Left ventricle myocardium inferior (tissue), 1 donor: Measurements from ENCODE around the gene PLTP. TPM values are rescaled to one million over a fixed set of nuclear protein-coding genes. Genes with fewer than 3 reads are reported as not detected.
"Not testable (repeated sequence)": the region's sequence is repeated elsewhere in the genome, so short reads cannot be mapped to it uniquely, and the experiment has no call there.

ENCODE experiments used
- DNase-seq: peaks from one replicate; pipeline ENCODE4 v3.0.0-alpha.2; 2020
- H3K27ac ChIP-seq: fragments of 200-600 bp; replicated peaks from 2 replicates; pipeline ENCODE4 v1.8.0; 2021
- H3K27me3 ChIP-seq: fragments of 200-600 bp; 2 replicates; pipeline ENCODE4 v1.8.0; 2021; ENCODE audit warnings: low read depth
- H3K36me3 ChIP-seq: fragments of 200-600 bp; 2 replicates; pipeline ENCODE4 v1.8.0; 2021
- H3K4me1 ChIP-seq: fragments of 200-600 bp; 2 replicates; pipeline ENCODE4 v1.8.0; 2021
- H3K4me3 ChIP-seq: fragments of 200-600 bp; 2 replicates; pipeline ENCODE4 v1.8.0; 2021; ENCODE audit warnings: mild to moderate bottlenecking, moderate library complexity
- H3K9me3 ChIP-seq: fragments of 200-600 bp; replicated peaks from 2 replicates; pipeline ENCODE4 v1.8.0; 2021
- CTCF ChIP-seq: fragments of 200-600 bp; IDR thresholded peaks from 2 replicates; pipeline ENCODE4 v1.8.0; 2021; ENCODE audit warnings: antibody characterized with exemption, mild to moderate bottlenecking, borderline replicate concordance
- intact Hi-C: fragments of 100-400 bp; cut with micrococcal nuclease; formaldehyde crosslinking; loops from one replicate; pipeline ENCODE4 v1.11.0; 2022
- total RNA-seq: library from RNA; stranded (reverse); fragmentation: NEBNext Ultra II Directional; extraction: Animal tissue kit (Norgen Biotek cat#: 25700); gene quantifications from one replicate; pipeline ENCODE4 v1.2.1, GENCODE V29; 2021
- donor health status: DM: no; HTN: yes; CAD: no; lungs with severe emphysema.

Gene PLTP
- total RNA-seq, 1 donor from 2014 or later: 84.1 TPM

GRCh38 chr20:45934046-45934585, 22.2 kb upstream of the PLTP start:
- H3K4me1 ChIP-seq: peaks cover 41% of the 10 kb centered on the region
- H3K27ac ChIP-seq: peak overlapping the region; percentile 100
- no peaks in the 10 kb centered on the region for H3K9me3 ChIP-seq
- peak; percentile 70 for DNase-seq
- intact Hi-C loops: loop anchor here (5.0 kb wide), 1 partner anchor 42 kb away; the partner anchor contains the start of genes CTSA and NEURL2
- H3K4me3 ChIP-seq: peak overlapping the region; percentile 100
- TF ChIP-seq CTCF: no peak
- H3K36me3 ChIP-seq: peaks cover 22% of the 10 kb centered on the region
- H3K27me3 ChIP-seq: no peaks in the 10 kb centered on the region

- peaks cover 15% of the 10 kb centered on the region for H3K36me3 ChIP-seq
- H3K27ac ChIP-seq: peak overlapping the region; percentile 100
- H3K4me3 ChIP-seq: peak overlapping the region; percentile 100
- no peaks in the 10 kb centered on the region for H3K9me3 ChIP-seq
- no peaks in the 10 kb centered on the region for H3K27me3 ChIP-seq
- peak; percentile 59 for TF ChIP-seq CTCF
- peaks cover 41% of the 10 kb centered on the region for H3K4me1 ChIP-seq
- intact Hi-C loops: loop anchor here (5.0 kb wide), 1 partner anchor 41 kb away; the partner anchor contains the start of genes CTSA and NEURL2
- peak; percentile 73 for DNase-seq
Measured at GRCh38 chr20:45933266-45934045, 21.5 kb upstream of the PLTP start.

DNA sequence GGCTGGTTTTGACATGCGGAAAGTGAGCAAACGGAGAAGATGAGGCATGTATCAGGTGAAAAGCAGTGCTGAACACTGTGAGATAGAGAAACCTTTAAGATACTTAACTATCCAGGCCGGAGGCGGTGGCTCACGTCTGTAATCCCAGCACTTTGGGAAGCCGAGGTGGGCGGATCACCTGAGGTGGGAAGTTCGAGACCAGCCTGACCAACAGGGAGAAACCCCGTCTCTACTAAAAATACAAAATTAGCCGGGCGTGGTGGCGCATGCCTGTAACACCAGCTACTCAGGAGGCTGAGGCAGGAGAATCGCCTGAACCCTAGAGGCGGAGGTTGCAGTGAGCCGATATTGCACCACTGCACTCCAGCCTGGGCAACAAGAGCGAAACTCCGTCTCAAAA, 19.7 kb upstream of the PLTP start:
- intact Hi-C loops: loop anchor here (5.0 kb wide), 1 partner anchor 39 kb away; the partner anchor contains the start of genes CTSA and NEURL2
- H3K36me3 ChIP-seq, DNase-seq, H3K27me3 ChIP-seq, H3K27ac ChIP-seq, H3K4me3 ChIP-seq, H3K9me3 ChIP-seq: not testable (repeated sequence)
- H3K4me1 ChIP-seq: peaks cover 34% of the 10 kb centered on the region

- peaks cover 30% of the 10 kb centered on the region for H3K4me1 ChIP-seq
- no peak overlapping the region for H3K4me3 ChIP-seq
- H3K27me3 ChIP-seq: no peaks in the 10 kb centered on the region
- no peaks in the 10 kb centered on the region for H3K9me3 ChIP-seq
- intact Hi-C loops: no loop called here
- no peaks in the 10 kb centered on the region for H3K36me3 ChIP-seq
- H3K27ac ChIP-seq: no peak overlapping the region
- no peak for DNase-seq
- no peak for TF ChIP-seq CTCF
Measured at GRCh38 chr20:45927071-45927878, 15.3 kb upstream of the PLTP start.

DNA sequence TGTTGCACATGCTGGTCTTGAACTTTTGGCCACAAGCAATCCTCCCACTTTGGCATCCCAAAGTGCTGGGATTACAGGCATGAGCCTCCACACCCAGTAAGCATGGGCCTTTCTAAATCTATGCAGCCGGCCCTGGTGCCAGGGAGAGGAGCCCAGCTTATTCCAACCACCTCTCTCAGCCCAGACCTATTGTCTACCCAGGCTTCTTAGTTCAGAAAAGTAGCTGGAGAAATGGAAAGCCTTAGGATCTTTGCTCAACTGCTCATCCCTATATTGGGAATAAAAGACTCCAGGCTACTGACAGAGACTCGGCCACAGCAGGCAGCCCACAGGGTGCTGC, 14.7 kb upstream of the PLTP start:
- H3K27ac ChIP-seq: no peak overlapping the region
- H3K4me1 ChIP-seq: peaks cover 36% of the 10 kb centered on the region
- no peaks in the 10 kb centered on the region for H3K27me3 ChIP-seq
- no peaks in the 10 kb centered on the region for H3K9me3 ChIP-seq
- H3K4me3 ChIP-seq: no peak overlapping the region
- no peak for TF ChIP-seq CTCF
- no peak for DNase-seq
- no peaks in the 10 kb centered on the region for H3K36me3 ChIP-seq
- intact Hi-C loops: no loop called here
